HG02623 (cell line): Measurements from ENCODE around the gene FPR2.
"Not testable (repeated sequence)": the region's sequence is repeated elsewhere in the genome, so short reads cannot be mapped to it uniquely, and the experiment has no call there.

Experiments used
- ATAC-seq: cut with Tn5 transposase; IDR thresholded peaks from one replicate; pipeline ENCODE4 v1.9.1; 2021; ENCODE audit warnings: moderate library complexity; ENCODE audit not compliant: unreplicated experiment

The FPR2 gene, protein sequence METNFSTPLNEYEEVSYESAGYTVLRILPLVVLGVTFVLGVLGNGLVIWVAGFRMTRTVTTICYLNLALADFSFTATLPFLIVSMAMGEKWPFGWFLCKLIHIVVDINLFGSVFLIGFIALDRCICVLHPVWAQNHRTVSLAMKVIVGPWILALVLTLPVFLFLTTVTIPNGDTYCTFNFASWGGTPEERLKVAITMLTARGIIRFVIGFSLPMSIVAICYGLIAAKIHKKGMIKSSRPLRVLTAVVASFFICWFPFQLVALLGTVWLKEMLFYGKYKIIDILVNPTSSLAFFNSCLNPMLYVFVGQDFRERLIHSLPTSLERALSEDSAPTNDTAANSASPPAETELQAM

DNA sequence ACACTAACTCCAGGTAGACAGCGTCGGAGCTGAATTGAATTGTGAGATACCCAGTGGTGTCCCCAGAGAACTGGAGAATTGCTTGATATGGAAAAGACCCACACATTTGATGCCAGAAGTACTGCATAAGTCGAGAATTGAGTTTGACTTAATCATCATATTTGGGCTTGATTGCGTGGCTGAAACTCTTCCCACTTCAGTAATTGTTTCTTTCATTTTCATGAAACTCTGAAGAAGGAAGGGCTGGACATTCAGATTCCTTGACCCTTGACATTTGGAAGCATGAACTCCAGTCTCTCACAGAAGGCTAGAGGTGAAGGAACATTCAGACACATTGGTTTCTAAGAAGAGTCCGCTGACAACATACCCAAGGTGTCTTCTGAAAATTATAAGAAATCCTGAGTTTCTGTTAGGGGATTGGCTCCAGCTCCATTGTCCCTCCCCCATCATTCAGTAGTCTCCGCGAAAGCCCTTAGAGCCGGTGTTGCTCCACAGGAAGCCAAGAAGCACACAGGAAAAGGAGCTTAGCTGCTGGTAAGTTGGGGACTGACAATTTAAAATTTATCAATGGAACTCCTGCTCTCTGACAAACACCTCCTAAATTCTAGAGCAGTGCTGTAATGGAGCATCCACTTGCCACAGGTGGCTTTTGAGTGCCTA is at the start of gene FPR2:
Gene FPR2, plus strand, starts transcription at position 484 of the 660 bp plus-strand sequence. CDS start 7,479 bp downstream, outside the sequence.
- no peak for ATAC-seq

DNA sequence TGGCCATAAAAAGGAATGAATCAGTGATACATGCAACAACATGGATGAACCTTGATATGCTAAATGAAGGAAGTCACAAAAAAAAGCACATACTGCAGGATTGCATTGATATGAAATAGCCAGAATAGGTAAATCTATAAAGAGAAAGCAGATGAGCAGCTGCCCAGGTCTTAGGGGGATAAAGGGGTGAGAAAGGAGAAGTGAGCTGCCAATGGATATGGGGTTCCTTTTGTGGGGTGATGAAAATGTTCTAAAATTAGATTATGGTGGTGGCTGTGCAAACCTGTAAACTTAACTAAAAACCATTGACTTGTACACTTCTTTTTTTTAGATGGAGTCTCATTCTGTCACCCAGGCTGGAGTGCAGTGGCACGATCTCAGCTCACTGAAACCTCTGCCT is 49.3 kb upstream of the FPR2 start:
- no peak for ATAC-seq

DNA sequence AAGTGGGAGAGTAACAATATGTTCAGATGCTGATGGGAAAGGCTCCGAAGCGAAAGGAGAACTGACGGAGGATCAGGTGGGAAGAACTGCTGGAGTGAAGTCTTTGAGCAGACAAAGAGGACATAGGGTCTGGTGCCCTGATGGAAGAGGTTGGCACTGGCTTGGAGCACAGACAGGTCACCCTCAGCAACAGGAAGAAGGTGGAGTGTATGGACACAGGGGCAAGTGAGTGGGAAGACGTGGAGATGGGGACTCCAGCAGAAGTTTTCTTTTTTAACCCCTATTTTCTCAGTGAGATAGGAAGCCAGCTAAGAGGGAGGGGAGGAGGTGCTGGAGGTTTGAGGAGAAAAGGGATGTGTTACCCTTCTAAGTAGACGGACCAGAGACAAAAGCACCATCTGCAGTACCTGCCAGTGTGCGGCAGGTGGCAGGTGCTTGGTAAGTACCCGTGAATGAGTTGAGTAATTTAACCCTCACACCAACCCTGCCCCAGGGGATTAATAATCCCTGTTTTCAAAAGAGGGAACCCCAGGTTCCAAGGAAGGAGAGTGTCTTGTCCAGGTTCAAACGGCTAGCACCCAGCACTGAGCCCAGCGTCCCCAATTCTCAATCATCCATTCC is 48.4 kb upstream of the FPR2 start:
- ATAC-seq, result no peak

DNA sequence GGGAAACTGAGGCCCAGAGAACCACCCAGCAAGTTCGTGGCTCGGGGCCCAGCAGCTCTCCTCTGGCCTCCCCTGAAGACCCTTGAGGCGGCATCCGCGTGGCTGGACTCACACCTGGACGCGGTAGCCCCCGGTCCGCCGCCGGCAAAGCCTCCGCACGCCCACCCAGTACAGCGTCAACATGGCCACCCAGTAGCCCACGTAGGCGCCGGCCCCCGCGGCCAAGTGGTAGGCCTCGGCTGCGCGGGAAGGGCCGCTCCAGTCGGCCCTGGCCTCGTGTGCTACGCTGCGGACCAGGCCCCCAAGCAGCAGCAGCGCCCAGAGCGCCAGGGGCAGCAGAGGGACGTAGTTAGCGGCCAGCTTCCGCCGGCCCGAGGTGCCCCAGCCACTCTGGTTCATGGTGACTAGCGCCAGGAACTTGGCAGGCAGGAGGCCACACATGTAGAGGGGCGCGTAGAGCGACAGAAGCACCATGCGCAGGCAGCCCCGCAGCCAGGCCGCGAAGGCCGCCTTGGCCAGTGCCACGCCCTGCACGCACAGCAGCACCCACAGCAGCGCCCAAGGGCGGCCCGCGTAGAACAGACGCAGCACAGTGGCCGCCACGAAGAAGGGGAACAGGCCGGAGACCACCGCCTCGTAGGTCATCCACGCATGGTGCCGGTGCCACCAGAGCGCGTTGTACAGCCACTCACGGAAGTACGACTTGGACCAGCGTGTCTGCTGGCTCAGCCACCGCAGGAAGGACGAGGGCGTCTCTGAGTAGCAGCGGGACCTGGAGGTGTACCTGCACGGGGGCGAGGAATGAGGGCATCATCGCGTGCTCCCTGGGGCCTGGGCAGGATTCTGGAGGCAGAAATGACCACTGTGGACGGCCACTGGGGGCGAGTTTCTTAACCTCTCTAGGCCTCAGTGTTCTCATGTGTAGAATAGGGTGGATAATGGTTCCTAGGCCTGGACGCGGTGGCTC is 47.4 kb upstream of the FPR2 start:
- no peak for ATAC-seq

DNA sequence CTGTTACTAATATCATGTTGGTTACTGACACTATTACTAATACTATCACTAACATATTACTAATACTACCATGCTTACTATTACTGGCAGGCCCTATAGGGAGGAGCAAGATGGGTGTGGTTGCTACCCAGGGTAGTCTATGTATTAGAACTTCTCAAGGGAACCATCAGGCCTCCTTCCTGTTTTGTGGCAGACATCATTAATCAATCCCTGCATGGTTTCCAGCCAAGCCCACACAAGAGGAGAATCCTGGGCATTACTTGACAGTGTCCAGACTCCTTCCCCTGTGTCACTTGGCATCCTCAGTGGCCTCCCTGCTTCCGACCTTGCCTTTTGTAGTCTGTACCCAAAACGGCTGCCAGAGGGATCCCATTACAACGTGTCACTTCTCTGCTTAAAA is 46.1 kb upstream of the FPR2 start:
- no peak for ATAC-seq

DNA sequence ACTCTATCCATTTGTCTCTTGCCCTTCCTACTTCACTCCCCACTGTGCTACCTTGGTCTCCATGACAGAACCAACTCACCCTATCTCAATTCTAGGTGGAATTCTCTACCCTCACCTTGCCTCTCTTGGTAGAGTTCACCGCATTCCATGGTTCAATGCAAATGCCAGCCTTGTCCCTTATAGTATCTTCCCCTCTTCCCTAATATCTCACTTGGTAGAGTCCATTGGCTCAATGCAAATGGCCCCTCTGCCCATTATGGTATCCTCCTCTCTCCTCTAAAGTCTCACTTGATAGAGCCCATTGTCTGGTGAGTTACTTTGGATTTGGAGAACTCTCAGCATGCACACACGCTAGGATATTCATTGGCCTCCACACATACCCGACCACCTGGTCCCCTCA is 45.1 kb upstream of the FPR2 start:
- ATAC-seq, result no peak

DNA sequence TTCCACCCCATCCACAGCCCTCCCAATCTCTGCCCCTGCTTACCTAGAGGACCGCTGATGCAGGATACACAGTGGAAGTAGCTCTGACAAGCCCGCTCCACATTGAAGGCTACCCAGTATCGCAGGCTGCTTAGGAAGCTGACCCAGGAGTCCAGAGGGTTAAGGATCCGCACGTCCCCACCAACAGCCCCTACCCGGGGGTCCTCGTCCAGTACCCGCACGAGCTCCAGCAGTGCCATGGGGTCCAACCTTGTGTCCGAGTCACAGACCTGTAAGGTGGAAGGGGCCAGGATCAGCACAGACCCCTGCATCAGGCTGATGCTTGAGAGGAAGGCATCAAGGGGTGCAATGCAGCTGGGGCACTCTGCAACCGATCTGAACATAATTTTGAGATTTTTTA is 44.1 kb upstream of the FPR2 start:
- no peak for ATAC-seq

DNA sequence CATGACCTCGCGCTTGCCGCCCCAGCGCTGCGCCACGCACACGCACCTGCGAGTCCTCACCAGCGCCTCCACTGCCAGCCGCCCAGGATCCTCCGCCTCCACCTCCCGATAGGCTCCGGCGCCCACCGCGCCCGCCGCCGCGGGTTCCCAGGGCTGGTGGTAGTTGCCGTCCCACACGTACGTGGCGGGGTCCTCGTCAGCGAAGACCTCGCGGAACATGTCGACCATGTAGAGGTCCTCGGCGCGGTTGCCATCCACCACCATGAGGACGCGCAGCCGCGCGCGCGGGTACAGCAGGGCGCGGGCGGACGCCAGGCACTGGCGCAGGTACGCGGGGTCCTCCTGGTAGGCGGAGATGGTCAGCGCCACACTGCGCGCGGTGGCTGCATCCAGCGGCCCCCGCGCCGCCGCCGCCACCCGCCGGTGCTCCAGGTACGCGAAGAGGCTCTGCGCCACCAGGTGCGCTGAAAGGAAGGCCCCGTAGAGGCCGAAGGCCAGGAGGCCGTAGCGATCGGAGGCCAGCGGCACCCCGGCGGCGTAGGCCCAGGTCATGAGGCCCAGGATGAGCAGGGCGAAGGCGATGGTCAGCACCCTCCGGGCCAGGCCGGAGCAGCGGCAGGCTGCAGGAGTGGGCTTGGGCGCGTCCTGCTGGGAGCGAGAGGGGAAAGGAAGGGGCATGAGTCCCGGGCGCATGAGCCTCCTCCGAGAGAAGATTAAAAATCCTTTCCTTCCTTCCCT is 41.6 kb upstream of the FPR2 start:
- no peak for ATAC-seq

DNA sequence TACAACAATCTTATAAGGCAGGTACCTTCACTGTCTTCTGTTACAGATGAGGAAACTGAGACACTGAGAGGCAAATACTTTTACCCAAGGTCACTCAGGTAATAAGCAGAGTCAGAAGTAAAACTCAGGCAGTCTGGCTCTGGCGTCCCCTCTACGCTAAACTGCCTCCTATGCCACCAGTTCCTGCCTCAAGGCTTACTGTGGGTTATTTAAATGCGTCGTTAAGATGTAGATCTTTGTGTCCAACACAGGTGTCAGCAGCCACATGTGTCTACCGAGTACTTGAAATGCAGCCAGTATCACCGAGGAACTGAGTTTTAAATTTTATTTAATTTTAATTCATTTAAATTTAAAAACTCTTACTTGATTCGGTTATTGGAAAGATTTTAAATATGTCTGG is 39.1 kb upstream of the FPR2 start:
- ATAC-seq, result no peak

DNA sequence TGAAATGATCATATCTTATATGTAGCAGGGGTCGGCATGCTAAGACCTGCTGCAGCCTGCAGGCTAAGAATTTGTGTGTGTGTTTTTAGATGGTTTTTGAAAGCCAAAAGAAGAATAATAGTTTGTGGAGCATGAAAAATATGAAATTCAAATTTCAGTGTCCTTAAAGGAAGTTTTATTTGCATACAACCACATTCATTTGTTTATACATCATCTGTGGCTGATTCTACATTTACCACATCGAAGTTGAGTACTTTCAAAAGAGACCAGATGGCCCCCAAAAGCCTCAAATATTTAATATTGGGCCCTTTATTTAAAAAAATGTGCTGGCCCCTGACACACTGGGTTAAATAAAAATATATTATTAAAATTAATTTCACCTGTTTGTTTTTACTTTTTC is 38.5 kb upstream of the FPR2 start:
- no peak for ATAC-seq

DNA sequence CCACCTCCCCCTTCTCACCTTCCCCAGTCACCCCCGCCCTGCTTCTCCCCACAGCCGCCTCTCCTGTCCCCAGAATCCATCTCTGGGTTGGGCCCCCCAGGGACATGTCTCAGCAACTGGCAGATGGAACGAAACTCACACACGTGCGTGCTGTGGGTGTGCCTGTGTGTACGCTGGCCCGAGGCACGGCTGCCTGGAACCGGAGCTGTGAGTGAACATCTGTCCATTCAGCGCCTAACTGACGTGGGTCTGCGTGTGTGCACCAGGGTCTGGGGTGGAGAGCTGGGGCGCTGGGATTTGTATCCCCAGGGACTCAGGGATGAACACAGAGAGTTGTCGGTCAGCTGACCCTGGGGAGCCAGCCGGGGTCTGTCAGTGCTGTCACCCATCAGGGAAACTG is 36.4 kb upstream of the FPR2 start:
- no peak for ATAC-seq

DNA sequence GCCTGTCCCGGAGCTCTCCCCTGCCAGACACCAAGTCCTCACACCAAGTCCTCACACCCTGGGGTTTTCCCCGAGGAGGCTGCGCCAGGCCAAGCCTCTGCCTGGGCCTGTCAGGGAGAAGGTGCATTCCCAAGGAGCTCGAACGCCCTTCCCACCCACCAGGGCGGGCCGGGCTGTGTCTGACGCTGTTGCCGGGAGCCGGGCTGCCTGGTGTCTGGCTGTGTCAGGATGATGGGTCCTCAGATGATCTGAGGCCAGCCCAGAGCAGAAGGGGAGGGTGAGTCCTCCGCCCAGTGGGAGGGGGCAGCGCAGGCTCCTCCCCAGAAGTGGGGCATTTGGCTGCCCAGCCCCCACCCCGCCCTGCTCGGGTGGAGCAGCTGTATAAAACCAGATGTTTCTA is 34.9 kb upstream of the FPR2 start:
- ATAC-seq, result no peak

DNA sequence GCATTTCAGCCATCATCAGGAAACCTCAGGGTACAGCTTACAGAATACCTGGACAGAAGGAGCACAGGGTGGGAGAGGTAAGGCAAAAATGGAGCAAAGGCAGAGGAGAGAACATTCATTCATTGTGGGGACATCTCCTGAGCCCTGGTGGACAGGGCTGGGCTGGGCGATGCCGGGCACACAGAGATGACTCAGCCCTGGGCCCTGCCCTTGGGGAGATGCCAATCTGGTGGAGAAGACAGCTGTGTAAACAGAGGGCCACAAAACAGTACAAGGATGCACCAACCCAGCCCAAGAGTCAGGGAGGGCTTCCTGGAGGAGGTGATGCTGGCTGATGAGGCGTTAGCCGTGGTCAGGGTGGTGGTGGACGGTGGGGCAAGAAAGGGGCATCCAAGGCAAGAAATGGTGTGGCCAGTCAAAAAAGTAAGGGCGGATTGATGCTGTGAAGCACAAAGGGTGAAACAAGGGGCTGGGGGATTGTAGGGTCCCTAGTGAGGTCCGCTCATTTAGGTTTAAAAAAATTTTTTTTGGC is 33.6 kb upstream of the FPR2 start:
- ATAC-seq, result no peak

DNA sequence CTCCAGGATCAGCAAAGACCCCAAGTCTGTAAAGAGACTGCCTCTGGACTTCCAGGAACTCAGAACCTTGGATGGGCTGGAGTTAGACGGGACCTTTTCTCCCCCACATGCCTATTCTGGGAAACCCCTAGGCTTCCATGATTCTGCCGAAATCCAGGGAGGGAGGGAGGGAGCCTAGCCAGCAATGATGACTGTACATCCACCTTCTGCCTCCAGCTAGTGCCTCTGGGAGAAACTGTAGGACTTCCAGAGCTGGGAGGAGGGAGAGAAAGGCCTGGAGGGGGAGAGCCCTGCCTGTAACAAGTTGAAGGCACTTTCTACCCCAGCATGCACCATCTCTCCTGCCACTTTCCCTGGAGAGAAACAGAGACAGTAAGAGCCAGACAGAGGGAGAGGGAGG is 31.2 kb upstream of the FPR2 start:
- no peak for ATAC-seq

DNA sequence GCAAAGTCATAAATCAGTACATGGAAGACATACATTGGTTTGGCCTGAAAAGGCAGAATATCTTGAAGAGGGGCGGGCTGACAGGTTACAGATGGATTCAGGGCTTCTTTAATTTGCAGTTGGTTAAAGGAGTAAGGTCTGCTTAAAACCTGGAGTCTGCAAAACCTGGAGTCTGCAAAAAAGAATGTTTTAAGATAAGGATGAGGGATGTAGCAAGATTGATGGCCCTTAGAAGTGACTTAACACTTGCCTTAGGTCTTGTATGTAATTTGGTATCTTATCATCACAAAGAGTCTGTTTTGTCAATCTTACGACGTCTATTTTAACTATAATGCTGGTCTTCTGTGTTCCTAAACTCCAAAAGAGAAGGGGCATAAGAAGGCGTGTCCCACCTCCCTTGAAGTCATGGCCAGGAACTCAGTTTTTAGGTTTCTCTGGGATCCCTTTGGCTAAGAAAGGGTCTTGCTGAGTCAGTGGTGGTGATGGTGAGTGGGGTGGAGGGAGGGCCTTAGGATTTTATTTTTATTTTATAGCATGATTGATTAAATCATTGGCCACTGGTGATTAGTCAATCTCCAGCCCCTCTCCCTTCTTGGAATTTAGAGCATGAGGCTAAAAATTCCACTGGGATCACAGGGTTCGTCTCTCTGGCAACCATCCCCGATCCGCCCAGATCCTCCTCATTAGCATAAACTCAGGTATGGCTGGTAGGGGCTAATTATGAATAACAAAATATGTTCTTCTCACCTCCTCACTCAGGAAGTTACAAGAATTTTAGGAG is 27.0 kb upstream of the FPR2 start:
- ATAC-seq, result no peak

DNA sequence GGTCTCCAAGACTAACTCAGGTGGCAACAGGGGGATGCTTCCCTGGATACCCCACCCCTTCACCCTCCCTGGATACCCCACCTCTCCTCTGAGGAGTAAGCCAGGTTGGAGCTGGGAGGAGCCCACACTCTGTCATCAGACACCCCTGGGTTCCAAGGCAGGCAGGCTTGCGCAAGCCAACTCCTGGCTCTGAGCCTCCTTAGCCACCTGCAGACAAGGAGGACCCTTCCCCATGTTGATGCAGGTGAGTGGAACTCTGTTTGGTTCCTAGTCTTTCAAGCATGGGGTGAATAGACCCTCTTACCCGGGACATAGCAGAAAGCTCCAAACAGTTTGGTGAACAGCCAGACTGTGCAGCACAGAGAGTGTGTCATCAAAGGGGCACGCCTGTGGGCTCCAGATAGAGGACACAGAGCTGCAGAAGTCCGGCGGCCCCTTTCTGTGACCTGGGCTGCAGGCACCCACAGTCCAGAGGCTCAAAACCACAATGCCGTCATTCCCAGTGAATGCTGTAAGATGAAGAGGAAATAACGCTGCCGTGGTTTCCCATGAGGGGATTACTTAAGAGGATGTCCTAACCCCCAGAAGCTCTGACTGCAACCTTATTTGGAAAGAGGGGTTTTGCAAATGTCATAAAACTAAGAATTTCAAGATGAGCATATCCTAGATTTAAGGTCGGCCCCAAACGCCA is 25.1 kb upstream of the FPR2 start:
- ATAC-seq, result no peak

DNA sequence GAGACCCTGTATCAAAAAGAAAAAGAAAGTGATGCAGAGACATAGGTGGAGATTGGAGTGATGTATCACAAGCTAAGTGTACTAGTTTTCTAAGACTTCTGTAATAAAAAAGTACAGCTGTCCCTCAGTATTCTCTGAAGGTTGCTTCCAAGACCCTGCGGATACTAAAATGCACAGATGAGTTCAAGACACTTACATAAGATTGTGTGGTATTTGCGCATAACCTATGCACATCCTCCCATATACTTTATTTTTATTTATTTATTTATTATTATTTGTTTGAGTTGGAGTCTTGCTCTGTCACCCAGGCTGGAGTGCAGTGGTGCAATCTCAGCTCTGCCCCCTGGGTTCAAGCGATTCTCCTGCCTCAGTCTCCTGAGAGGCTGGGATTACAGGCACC is 23.6 kb upstream of the FPR2 start:
- ATAC-seq, result no peak

DNA sequence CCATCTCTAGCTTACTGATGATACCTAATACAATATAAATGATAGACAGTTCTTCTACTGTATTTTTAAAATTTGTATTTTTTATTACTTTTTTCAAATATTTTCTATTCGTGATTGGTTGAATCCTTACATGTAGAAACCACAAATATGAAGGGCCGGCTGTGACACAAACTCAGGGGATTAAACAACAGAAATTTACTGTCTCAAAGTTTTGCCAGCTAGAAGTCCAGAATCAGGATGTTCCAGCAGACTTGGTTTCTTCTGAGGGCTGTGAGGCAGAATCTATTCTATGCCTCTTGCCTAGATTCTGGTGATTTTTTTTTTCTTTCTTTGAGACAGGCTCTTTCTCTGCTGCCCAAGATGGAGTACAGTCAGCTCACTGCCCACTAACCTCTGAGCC is 23.1 kb upstream of the FPR2 start:
- no peak for ATAC-seq

DNA sequence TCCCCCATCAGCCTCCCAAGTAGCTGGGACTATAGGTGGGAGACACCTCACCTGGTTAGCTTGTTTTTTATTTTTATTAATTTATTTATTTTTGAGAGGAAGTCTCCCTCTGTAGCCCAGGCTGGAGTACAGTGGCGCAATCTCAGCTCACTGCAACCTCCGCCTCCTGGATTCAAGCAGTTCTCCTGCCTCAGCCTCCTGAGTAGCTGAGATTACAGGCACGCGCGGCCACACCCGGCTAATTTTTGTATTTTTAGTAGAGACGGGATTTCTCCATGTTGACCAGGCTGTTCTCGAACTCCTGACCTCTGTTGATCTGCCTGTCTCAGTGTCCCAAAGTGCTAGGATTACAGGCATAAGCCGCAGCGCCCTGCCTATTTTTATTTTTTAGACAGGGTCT is 22.5 kb upstream of the FPR2 start:
- ATAC-seq, result not testable (repeated sequence)
